NCI-H226 (cell line): Measurements from ENCODE around the gene DHX15.
A peak's percentile ranks its signal among the peaks of the same experiment; 100 is the strongest.
"Not testable (repeated sequence)": the region's sequence is repeated elsewhere in the genome, so short reads cannot be mapped to it uniquely, and the experiment has no call there.

Experiments used
- DNase-seq: peaks from one replicate; pipeline ENCODE4 v3.0.0-alpha.2; 2015

DHX15 gene

GRCh38 chr4:24537025-24537424 is 47.3 kb downstream of the DHX15 start:
- DNase-seq: no peak

- no peak for DNase-seq
Measured at GRCh38 chr4:24535399-24535798, 49.0 kb downstream of the DHX15 start.

- DNase-seq: no peak
Measured at GRCh38 chr4:24533364-24533763, 51.0 kb downstream of the DHX15 start.

GRCh38 chr4:24529555-24529954 is 54.8 kb downstream of the DHX15 start:
- no peak for DNase-seq

- no peak for DNase-seq
Measured at GRCh38 chr4:24527371-24527770, 57.0 kb downstream of the DHX15 start.

- DNase-seq: no peak
Measured at GRCh38 chr4:24521544-24521943, 62.8 kb downstream of the DHX15 start.

- DNase-seq: peak; percentile 64
Measured at GRCh38 chr4:24519649-24520048, 64.7 kb downstream of the DHX15 start.

GRCh38 chr4:24517676-24518075 is 66.7 kb downstream of the DHX15 start:
- no peak for DNase-seq

GRCh38 chr4:24516926-24517325 is 67.4 kb downstream of the DHX15 start:
- no peak for DNase-seq

- DNase-seq: no peak
Measured at GRCh38 chr4:24515698-24516097, 68.7 kb downstream of the DHX15 start.

- no peak for DNase-seq
Measured at GRCh38 chr4:24514808-24515207, 69.5 kb downstream of the DHX15 start.

GRCh38 chr4:24513718-24514117 is 70.6 kb downstream of the DHX15 start:
- no peak for DNase-seq

- no peak for DNase-seq
Measured at GRCh38 chr4:24511371-24512063, 72.8 kb downstream of the DHX15 start.

GRCh38 chr4:24510091-24510490 is 74.3 kb downstream of the DHX15 start:
- DNase-seq: no peak

GRCh38 chr4:24508541-24508940 is 75.8 kb downstream of the DHX15 start:
- DNase-seq: no peak

- no peak for DNase-seq
Measured at GRCh38 chr4:24507439-24507838, 76.9 kb downstream of the DHX15 start.

GRCh38 chr4:24503090-24503489 is 81.3 kb downstream of the DHX15 start:
- not testable (repeated sequence) for DNase-seq

GRCh38 chr4:24497221-24497620 is 87.1 kb downstream of the DHX15 start:
- no peak for DNase-seq

GRCh38 chr4:24496597-24496996 is 87.8 kb downstream of the DHX15 start:
- no peak for DNase-seq

GRCh38 chr4:24495388-24495787 is 89.0 kb downstream of the DHX15 start:
- DNase-seq: no peak

- DNase-seq: no peak
Measured at GRCh38 chr4:24489870-24490269, 94.5 kb downstream of the DHX15 start.

- peak; percentile 16 for DNase-seq
Measured at GRCh38 chr4:24488399-24489164, 95.8 kb downstream of the DHX15 start.

- DNase-seq: peak; percentile 43
Measured at GRCh38 chr4:24482871-24483270, 101.5 kb downstream of the DHX15 start.

- peak; percentile 46 for DNase-seq
Measured at GRCh38 chr4:24477919-24478318, 106.4 kb downstream of the DHX15 start.
